Measurements from ENCODE around the gene UBE2V1. TPM values are rescaled to one million over a fixed set of nuclear protein-coding genes. Genes with fewer than 3 reads are reported as not detected.

The UBE2V1 gene
- total and polyA plus RNA-seq, 2 of the 13 experiments (the other 11 are each of a cell fraction or from before 2014, with no cell fraction given) = 81.3 to 132 TPM

GRCh38 chr20:50115591-50116367, 2.8 kb upstream of the UBE2V1 start (continued):
- TF ChIP-seq RFX5 (IDR thresholded peaks at IDR 0.05; ENCODE audit: low read depth, low read length) (no peak; the same call in 1 of the 2 replicates), TAF1 (CRISPR knock-in tag; IDR thresholded peaks at IDR 0.05) (peak; percentile 79), ZNF558 (CRISPR knock-in tag; IDR thresholded peaks at IDR 0.05; ENCODE audit: borderline replicate concordance) (no peak), RNF2 (conservative IDR thresholded peaks at IDR 0.05; ENCODE audit: low read depth) (no peak), FOXO4 (CRISPR knock-in tag; conservative IDR thresholded peaks at IDR 0.05) (no peak), HDAC2 (CRISPR knock-in tag; IDR thresholded peaks at IDR 0.05) (peak; percentile 87), ZNF234 (CRISPR knock-in tag; conservative IDR thresholded peaks at IDR 0.05) (no peak), ZNF614 (CRISPR knock-in tag; IDR thresholded peaks at IDR 0.05; ENCODE audit: borderline replicate concordance) (peak; percentile 84; the same call in 1 of the 2 replicates), LRRFIP1 (CRISPR knock-in tag; conservative IDR thresholded peaks at IDR 0.05) (no peak), ZNF580 (CRISPR knock-in tag; IDR thresholded peaks at IDR 0.05; ENCODE audit: borderline replicate concordance, low read depth) (peak; percentile 60; the same call in 1 of the 2 replicates), ZNF772 (CRISPR knock-in tag; IDR thresholded peaks at IDR 0.05) (no peak; the same call in 1 of the 2 replicates), DMAP1 (CRISPR knock-in tag; IDR thresholded peaks at IDR 0.05) (peak; percentile 56), HOXA5 (CRISPR knock-in tag; IDR thresholded peaks at IDR 0.05) (no peak), PHB2 (IDR thresholded peaks at IDR 0.05; ENCODE audit: partially characterized antibody) (no peak), ZNF101 (CRISPR knock-in tag; IDR thresholded peaks at IDR 0.05; ENCODE audit: borderline replicate concordance, low read depth) (no peak), MZF1 (CRISPR knock-in tag; IDR thresholded peaks at IDR 0.05; ENCODE audit: borderline replicate concordance) (no peak), PRDM15 (CRISPR knock-in tag; IDR thresholded peaks at IDR 0.05) (no peak), IKZF1 (IDR thresholded peaks at IDR 0.05) (no peak), ZBTB37 (CRISPR knock-in tag; IDR thresholded peaks at IDR 0.05) (no peak)
